GM12801 (cell line): ENCODE results near the gene SYTL2.

Experiments
- TF ChIP-seq, protein P1 (sequence below): IDR thresholded peaks from one replicate; pipeline ENCODE4 v1.5.1; 2011; ENCODE audit warnings: control low read depth; ENCODE audit not compliant: insufficient read length; ENCODE audit errors: extremely low read depth

Gene SYTL2

DNA sequence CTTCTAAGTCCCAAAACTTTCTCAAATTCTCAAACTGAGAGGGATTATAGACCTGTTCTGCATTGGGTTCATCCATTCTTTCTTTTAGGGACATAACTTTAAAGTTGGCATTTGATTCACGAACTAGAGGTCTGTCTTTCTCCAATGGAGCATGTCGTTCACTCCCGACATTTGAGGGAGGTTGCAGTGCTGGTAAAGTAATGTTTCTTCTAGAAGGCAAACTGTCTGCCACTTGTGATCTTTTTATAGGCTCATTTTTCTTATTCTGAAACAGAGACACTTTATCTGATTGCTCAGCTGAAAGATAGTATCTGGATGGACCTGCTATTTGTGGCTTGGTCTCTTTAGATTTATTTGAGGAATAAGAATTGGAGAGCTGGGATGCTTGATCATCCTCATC is 84.6 kb downstream of the SYTL2 start:
- TF ChIP-seq, protein P1, sequence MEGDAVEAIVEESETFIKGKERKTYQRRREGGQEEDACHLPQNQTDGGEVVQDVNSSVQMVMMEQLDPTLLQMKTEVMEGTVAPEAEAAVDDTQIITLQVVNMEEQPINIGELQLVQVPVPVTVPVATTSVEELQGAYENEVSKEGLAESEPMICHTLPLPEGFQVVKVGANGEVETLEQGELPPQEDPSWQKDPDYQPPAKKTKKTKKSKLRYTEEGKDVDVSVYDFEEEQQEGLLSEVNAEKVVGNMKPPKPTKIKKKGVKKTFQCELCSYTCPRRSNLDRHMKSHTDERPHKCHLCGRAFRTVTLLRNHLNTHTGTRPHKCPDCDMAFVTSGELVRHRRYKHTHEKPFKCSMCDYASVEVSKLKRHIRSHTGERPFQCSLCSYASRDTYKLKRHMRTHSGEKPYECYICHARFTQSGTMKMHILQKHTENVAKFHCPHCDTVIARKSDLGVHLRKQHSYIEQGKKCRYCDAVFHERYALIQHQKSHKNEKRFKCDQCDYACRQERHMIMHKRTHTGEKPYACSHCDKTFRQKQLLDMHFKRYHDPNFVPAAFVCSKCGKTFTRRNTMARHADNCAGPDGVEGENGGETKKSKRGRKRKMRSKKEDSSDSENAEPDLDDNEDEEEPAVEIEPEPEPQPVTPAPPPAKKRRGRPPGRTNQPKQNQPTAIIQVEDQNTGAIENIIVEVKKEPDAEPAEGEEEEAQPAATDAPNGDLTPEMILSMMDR = no peak

DNA sequence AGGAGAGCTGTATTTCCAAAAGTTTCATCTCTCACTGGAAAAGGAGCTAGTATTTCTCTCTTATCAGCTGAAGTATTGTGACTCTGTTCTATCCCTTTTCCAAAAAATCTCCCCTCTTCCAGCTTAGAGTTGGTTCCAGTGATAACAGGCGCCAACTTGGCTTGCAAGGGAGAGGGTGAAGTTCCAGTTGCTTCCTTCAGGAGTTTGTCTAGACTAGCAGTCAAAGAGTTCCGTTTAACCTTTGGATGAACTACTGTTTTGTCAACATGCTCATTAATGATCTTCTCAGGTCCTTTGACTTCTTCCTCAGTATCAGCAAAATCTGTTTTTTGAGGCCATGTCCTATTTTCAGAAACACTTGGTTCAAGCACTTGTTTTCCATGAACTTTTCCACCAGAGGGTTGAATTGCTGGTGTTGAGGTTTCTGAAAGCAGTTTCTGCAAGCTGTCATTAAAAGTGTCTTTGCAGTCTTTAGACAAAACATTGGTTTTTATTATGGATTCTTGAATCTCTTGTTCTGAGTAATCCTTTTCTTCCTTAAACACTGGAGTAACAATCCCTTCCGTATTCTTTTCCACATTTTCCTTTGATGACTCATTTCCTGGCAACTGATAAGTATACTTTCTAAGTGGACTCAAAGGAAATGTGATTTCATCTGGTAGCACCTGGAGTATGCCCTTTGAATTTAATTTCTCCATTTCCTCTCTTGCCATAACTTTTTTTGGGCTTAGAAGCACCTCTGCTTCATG is 85.3 kb downstream of the SYTL2 start:
- TF ChIP-seq, protein P1 = no peak

DNA sequence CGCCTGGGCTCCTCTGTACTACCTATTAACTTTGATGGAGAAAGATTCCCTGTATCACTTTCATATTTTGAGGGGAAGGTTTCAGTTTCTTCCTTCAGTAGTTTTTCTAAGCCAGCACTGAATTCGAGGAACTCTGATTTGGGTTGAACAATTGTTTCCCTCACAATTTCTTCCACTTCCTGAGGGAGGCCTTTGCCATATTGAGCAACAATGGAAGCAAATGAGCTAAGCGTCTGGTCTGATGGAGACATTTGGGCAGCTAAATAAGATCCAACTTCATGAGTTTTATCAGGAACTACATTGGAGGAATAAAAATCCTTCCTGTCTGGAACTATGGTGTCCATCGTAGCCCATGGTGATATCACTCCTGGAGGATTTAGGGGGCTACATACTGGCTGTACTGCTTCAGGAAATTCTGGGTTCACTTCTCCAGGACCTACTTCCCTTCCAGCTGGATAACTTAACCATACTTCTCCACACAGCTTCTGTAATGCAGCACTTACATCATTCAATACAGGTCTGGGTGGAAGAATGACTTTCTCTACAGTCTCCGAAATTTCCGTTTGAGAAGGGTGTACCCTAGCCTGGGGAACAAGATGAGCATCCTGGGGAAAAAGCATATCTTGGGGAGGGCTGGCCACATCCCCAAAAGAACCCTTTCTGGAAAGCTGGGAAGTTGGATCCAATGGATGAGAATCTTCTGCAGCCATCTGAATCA is 86.0 kb downstream of the SYTL2 start:
- TF ChIP-seq, protein P1 = no peak

DNA sequence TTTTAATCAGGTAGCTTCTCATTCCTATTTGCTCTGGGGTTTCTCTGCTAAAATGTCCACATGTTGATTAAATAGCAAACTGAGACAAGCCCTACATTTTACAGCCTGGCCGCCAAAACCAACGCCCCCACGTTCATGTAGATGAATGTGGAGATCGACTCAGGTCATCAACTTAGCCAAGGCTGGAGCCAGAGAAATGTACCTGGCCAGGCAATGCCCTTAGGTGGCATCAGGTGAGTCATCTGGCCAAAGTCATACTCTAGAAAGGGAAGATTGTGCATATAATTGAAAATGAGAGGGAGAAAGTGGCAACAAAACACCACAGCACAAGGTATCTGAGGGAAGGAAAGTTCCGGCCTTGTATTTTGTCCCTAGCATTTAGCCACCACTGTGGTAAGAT is 87.9 kb downstream of the SYTL2 start:
- TF ChIP-seq, protein P1 = no peak

- TF ChIP-seq, protein P1 = no peak
Measured at GRCh38 chr11:85721191-85721590, 89.8 kb downstream of the SYTL2 start.

DNA sequence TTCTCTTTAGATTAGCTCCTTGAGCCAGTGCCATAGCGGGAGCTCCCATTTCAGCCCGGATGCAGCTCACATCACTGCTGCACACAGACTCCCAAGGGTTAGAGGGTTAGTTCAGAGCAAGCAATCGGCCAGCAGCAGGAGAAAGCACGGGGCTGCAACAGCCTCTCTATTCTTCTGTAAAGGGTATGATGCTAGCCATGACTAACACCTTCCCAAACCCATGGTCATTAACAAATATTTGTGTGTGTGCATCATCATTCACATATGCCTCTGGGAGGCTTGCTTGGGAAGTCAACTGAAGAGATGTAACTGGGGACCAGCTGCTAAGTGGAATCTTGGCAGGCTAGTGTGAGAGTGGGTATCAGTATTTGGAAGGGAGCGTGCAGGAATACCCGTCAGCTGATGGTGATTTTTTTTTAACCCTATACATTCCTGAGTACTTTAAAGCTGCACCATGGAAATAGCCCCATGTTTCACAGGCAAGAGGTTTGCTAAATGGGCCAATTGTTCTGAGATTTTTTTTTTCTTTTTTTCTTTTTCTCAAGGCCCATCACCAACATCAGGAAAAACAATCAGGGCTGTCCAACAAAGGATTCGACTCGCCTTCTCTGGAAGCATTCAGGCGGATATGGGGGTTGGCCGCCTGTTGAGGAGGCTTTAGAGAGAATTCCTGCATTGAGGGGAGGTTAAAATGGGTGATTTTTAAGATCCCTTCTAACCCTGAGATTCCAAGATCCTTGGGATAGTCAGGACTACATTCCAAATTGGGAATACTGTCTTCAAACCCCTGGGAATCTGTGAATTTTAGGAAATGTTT is 91.7 kb downstream of the SYTL2 start:
- TF ChIP-seq, protein P1 = no peak
